Left ventricle myocardium inferior (tissue), 1 donor: ENCODE results near the gene CAMK4. TPM values are rescaled to one million over a fixed set of nuclear protein-coding genes. Genes with fewer than 3 reads are reported as not detected.
"Not testable (repeated sequence)": the region's sequence is repeated elsewhere in the genome, so short reads cannot be mapped to it uniquely, and the experiment has no call there.

Experiments
- DNase-seq: peaks from one replicate; pipeline ENCODE4 v3.0.0-alpha.2; 2020
- H3K27ac ChIP-seq: fragments of 200-600 bp; replicated peaks from 2 replicates; pipeline ENCODE4 v1.8.0; 2021
- H3K27me3 ChIP-seq: fragments of 200-600 bp; 2 replicates; pipeline ENCODE4 v1.8.0; 2021; ENCODE audit warnings: low read depth
- H3K36me3 ChIP-seq: fragments of 200-600 bp; 2 replicates; pipeline ENCODE4 v1.8.0; 2021
- H3K4me1 ChIP-seq: fragments of 200-600 bp; 2 replicates; pipeline ENCODE4 v1.8.0; 2021
- H3K4me3 ChIP-seq: fragments of 200-600 bp; 2 replicates; pipeline ENCODE4 v1.8.0; 2021; ENCODE audit warnings: mild to moderate bottlenecking, moderate library complexity
- H3K9me3 ChIP-seq: fragments of 200-600 bp; replicated peaks from 2 replicates; pipeline ENCODE4 v1.8.0; 2021
- CTCF ChIP-seq: fragments of 200-600 bp; IDR thresholded peaks from 2 replicates; pipeline ENCODE4 v1.8.0; 2021; ENCODE audit warnings: antibody characterized with exemption, mild to moderate bottlenecking, borderline replicate concordance
- intact Hi-C: fragments of 100-400 bp; cut with micrococcal nuclease; formaldehyde crosslinking; loops from one replicate; pipeline ENCODE4 v1.11.0; 2022
- total RNA-seq: library from RNA; stranded (reverse); fragmentation: NEBNext Ultra II Directional; extraction: Animal tissue kit (Norgen Biotek cat#: 25700); gene quantifications from one replicate; pipeline ENCODE4 v1.2.1, GENCODE V29; 2021
- donor health status: DM: no; HTN: yes; CAD: no; lungs with severe emphysema.

The CAMK4 gene
- total RNA-seq, 1 donor from 2014 or later: 0.36 TPM

DNA sequence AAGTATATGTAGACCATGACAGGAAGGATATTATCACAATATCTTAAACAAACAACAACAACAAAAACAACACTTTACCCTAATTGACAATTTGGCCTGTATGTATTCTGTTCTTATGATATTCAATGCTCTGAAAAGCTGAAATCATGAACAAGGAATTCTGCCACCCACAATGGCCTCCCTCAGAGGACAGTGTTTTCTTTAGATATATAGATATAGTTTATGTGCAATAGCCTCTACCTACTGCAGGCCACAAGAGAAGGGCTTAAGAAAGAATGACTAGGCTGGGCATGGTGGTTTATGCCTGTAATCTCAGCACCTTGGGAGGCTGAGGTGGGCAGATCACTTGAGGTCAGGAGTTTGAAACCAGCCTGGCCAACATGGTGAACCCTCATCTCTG lies 183.4 kb downstream of the CAMK4 start:
- Histone ChIP-seq H3K36me3 (no peaks in the 10 kb centered on the region), H3K27ac (no peak overlapping the region), H3K4me1 (no peaks in the 10 kb centered on the region), H3K27me3 (peaks cover 9% of the 10 kb centered on the region), H3K4me3 (no peak overlapping the region), H3K9me3 (peaks cover under 1% of the 10 kb centered on the region)
- TF ChIP-seq CTCF: no peak
- no peak for DNase-seq
- intact Hi-C loops: no loop called here

GRCh38 chr5:111408817-111409216 lies 184.6 kb downstream of the CAMK4 start:
- H3K4me3 ChIP-seq: no peak overlapping the region
- H3K27me3 ChIP-seq: peaks cover 9% of the 10 kb centered on the region
- no peak for DNase-seq
- H3K4me1 ChIP-seq: no peaks in the 10 kb centered on the region
- no peaks in the 10 kb centered on the region for H3K9me3 ChIP-seq
- no peak for TF ChIP-seq CTCF
- intact Hi-C loops: no loop called here
- no peaks in the 10 kb centered on the region for H3K36me3 ChIP-seq
- no peak overlapping the region for H3K27ac ChIP-seq

- H3K27ac ChIP-seq, H3K4me3 ChIP-seq, H3K4me1 ChIP-seq, H3K27me3 ChIP-seq, intact Hi-C loops, DNase-seq, H3K36me3 ChIP-seq, H3K9me3 ChIP-seq: not testable (repeated sequence)
These were observed 185.1 kb downstream of the CAMK4 start for GRCh38 chr5:111409266-111409665.

GRCh38 chr5:111410067-111410466 lies 185.9 kb downstream of the CAMK4 start:
- H3K4me1 ChIP-seq, intact Hi-C loops, H3K27me3 ChIP-seq, H3K36me3 ChIP-seq, DNase-seq, H3K27ac ChIP-seq, H3K4me3 ChIP-seq, H3K9me3 ChIP-seq: not testable (repeated sequence)

GRCh38 chr5:111411301-111411700 lies 187.1 kb downstream of the CAMK4 start:
- intact Hi-C loops: no loop called here
- no peak for DNase-seq
- H3K27me3 ChIP-seq: peaks cover 9% of the 10 kb centered on the region
- no peak overlapping the region for H3K27ac ChIP-seq
- no peak for TF ChIP-seq CTCF
- no peaks in the 10 kb centered on the region for H3K9me3 ChIP-seq
- no peaks in the 10 kb centered on the region for H3K4me1 ChIP-seq
- H3K4me3 ChIP-seq: no peak overlapping the region
- no peaks in the 10 kb centered on the region for H3K36me3 ChIP-seq

GRCh38 chr5:111412593-111412992 lies 188.4 kb downstream of the CAMK4 start:
- Histone ChIP-seq H3K27me3 (peaks cover 9% of the 10 kb centered on the region), H3K4me1 (no peaks in the 10 kb centered on the region), H3K9me3 (no peaks in the 10 kb centered on the region), H3K27ac (no peak overlapping the region), H3K4me3 (no peak overlapping the region), H3K36me3 (no peaks in the 10 kb centered on the region)
- DNase-seq: no peak
- intact Hi-C loops: no loop called here
- TF ChIP-seq CTCF: no peak

- TF ChIP-seq CTCF: no peak
- intact Hi-C loops: no loop called here
These were observed 190.9 kb downstream of the CAMK4 start for GRCh38 chr5:111415053-111415452.

More at GRCh38 chr5:111415053-111415452, 190.9 kb downstream of the CAMK4 start:
- Histone ChIP-seq H3K27me3 (peaks cover 4% of the 10 kb centered on the region), H3K9me3 (no peaks in the 10 kb centered on the region), H3K27ac (no peak overlapping the region), H3K36me3 (no peaks in the 10 kb centered on the region), H3K4me1 (no peaks in the 10 kb centered on the region), H3K4me3 (no peak overlapping the region)
- DNase-seq: no peak
